NCI-H526 (cell line): ENCODE data around the gene SPAG6.

ENCODE experiments used
- DNase-seq, 2 experiments: peaks; one replicate each; lab custom pipeline; 2025; lab: John Stamatoyannopoulos, UW

SPAG6 gene

GRCh38 chr10:22434521-22434920 is 89.2 kb downstream of the SPAG6 start:
- DNase-seq: no peak

DNA sequence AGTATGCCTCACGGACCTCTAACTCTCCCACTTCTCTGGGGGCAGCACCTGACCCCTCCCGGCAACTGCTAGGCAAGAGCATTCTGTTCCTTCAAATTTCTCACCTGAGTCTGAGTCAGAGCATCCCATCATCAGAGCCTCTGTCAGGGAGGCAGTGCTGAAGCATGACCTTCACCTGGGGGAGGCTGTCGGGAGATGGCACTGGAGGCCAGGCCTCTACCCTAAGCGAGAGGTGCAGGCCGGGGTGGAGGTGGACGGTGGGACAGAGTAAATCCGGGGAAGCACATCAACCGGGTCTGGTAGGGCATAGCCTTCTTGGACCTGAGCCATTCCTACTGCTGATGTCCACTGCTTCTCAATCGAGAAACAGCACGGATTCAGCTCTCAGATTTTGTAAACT is 90.4 kb downstream of the SPAG6 start:
- DNase-seq: no peak

GRCh38 chr10:22436526-22436892 is 91.2 kb downstream of the SPAG6 start:
- no peak for DNase-seq

- peak; percentile 68 to 75 for DNase-seq
Measured at GRCh38 chr10:22436893-22437619, 91.8 kb downstream of the SPAG6 start.

- DNase-seq: peak in 1 of 2 experiments; percentile 58
Measured at GRCh38 chr10:22437620-22438588, 92.6 kb downstream of the SPAG6 start.

- no peak for DNase-seq
Measured at GRCh38 chr10:22438711-22439110, 93.4 kb downstream of the SPAG6 start.

DNA sequence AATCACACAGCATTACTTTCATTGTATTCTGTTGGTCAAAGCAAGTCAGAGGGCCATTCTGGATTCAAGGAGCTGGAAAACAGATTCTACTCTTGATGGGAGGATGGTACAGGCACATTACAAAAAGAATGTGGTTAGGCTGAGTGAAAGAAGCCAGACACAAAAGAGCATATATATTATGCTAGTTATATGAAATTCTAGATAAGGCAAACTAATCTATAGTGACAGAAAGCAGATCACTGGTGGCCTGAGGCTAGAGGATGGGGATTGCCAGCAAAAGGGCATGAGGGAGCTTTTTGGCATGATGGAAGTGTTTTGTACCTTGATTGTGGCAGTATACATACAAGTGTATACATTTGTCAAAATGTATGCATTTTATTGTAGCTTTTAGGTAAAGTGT is 96.8 kb downstream of the SPAG6 start:
- DNase-seq: no peak

GRCh38 chr10:22442468-22442867 is 97.2 kb downstream of the SPAG6 start:
- DNase-seq: no peak

GRCh38 chr10:22443175-22443901 is 98.0 kb downstream of the SPAG6 start:
- peak in 1 of 2 experiments; percentile 8 for DNase-seq

DNA sequence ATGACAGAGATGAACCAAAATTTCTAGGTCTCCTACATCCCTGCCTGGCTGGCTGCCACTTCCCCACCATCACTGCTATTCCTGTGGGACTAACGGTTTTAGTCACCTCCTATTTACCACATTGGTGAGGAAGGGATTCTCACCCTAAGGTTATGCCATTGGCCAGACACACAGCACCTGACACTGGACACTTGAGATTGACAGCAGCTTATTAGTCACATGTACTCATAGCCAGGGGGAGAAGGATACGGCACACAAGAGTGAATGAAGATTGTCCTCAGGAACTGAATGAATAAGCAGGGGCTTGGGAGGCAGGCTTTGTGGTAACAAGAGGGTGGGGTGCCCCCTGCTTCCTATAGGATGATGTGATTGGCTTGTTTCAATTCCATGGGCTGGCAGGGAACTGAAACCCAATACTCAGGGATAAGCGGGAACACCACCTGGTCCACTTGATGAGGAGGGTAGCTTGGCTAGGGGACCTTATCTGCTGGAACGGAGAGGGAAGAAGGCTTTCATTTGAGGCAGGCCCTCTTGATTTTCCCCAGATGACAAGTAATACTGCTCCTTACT is 99.0 kb downstream of the SPAG6 start:
- no peak for DNase-seq

DNA sequence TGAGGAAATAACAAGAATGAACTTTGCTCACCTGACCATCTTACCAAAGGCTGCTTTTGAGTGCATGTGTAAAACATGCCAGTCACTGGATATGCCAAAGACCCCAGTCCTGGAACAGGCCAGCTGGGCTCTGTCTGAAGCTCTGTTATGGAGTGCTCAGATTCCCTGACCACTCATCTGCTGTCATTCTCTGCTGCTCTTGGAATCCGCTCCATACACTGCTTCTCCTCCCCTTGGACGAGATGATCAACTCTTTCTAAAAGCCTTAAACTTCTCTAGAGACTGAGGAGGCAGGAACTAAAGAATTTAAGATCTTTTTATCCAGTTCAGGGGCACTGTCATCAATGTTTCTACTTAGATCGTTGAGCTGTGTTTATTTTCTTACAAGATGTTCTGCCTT is 100.2 kb downstream of the SPAG6 start:
- DNase-seq: no peak

DNA sequence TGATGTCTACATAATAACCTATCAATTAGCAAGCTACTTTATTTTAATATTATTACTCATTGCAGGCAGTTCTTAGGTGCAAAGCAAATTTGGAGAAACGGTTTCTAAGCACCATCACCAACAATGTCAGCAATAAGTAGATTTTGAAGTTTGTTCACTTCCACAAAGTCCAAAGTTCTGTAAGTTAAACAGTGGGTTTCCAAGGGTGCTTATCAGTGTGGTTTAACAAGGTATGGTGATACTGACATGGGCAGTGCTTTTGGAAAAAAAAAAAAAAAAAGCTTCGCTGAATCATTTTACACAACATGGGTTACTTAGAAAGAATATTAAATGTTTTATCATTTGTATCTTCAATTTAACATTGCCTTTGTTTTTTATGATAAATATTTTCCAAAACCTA is 101.8 kb downstream of the SPAG6 start:
- DNase-seq: no peak

DNA sequence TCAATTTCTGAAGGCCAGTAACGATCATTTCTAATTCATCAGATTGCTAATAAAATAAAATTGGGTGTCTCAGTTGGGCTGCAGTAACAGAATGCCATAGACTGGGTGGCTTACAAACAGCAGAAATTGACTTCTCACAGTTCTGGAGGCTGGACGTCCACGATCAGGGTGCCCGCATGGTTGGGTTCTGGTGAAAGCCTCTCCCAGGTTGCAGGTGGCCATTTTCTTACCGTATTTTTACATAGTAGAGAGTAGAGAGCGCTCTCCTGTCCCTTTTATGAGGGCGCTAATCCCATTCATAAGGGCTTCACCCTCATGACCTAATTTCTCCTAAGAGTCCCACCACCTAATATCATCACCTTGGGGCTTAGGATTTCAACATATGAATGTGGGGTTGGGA is 106.0 kb downstream of the SPAG6 start:
- DNase-seq: no peak

- DNase-seq: no peak
Measured at GRCh38 chr10:22453320-22453719, 108.0 kb downstream of the SPAG6 start.

DNA sequence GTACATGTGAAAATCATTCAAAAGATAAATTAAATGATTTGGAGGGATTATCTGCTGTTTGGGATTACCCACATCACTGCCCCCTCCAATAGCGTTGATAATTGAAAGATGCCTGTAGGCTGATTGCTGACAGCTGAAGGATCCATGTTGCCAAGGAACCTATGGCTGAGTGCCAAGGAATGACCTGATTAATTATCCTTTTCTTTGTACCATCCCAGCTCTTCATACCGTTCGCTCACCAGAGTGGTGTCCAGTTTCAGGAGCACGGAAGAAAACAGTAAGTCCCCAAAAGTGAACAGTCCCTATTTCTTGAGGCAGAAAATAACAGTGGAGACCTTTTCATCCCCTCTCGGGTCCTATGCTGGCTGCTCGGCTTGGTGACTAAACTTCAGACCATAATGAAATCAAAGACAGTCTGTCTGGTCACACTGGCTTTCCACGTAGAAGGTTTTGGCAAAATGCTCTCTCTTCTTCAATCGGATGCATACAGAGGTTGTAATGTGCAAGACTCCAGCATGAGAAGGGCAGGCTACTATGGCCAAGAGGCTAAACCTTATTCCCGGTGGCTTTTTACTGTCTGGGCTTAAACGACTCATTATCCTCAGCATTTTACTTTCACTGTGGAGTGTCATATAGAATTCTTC is 108.8 kb downstream of the SPAG6 start:
- no peak for DNase-seq

DNA sequence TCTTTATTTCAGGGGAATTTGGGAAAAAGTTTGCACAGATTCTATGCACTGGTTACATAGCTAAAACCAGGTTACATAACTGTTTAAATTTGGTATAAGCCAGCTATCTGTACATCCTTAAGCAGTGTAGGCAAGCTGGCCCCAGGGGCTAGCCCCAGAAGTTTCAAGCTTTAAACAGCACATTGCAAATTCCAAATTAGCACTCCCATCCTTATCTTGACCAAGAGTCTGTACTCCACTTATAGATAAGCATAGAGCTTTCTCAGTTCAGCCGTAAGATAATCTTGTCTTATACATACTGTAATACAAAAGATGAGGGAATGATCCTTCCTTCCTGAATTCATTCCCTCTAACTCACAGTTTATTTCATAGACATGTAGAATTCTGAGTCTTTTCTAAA is 109.3 kb downstream of the SPAG6 start:
- no peak for DNase-seq

DNA sequence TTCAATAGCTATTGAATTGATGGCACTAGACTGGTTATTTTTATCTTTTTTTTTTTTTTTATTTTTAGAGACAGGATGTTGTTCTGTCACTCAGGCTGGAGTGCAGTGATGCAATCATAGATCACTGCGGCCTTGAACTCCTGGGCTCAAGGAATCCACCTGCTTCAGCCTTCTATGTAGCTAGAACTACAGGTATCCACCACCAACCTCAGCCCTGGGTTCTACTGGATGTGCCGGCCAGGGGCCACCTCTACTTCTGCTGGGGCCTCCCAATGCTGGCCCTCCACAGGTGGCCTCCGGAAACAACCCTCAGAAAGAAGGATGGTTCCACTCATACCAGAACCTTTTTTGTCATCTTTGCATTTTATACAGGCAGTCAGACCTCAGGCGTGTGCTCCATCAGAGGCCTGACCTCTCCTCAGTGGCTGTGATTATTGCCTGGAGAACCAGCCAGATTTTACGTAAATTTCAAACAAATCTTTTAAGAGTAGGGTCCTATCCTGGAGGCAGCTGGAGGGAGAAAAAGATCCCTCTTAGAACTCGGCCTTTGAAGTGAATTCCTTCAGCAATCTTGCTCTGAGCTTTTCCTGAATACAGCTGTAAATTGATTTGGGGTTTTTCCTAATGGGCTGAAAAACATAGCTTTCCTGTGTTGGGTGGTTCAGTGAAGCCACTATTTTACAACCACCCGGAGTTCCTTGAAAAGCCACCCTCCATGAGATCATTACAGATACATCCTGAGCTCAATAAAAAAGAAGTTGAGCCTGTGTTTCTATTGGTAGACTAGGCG is 110.0 kb downstream of the SPAG6 start:
- DNase-seq: no peak

DNA sequence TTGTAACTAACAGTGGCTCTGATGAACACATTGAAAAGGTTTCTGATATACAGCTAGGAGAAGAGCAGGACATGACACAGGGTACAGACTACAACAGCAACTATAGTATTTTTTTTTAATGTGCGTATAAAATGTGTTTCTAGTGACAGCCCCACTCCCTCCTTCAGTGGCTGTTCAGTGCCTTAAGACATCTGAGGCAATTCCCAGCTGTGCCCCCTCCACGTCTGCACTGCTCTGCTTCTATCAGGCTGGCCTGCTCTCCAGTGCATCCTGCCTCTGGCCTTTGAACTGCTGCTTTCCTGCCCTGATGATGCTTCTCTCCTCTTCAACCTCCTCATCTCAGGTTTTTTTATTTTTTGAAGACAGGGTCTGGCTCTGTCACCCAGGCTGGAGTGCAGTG is 111.2 kb downstream of the SPAG6 start:
- no peak for DNase-seq

- DNase-seq: no peak
Measured at GRCh38 chr10:22458272-22459038, 113.2 kb downstream of the SPAG6 start.

DNA sequence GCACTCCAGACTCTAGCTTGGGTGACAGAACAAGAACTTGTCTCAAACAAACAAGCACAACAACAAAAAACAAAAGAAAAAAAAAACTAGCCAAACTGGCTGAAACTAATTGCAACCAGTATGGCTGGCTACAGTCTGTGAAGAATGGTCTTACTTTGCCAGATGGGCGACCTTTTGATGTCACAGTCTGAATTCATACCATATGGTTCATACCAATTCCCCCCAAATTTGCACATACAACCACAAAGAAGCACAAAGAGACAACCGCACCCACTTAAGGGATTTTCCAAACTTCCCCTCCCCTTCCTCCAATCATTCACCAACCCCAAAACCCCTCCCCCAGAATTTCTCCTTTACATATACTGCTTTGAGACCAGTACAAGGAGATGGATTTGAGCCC is 114.2 kb downstream of the SPAG6 start:
- no peak for DNase-seq
